OCI-LY7 (cell line): ENCODE measurements around the gene NCAPD3. TPM values are rescaled to one million over a fixed set of nuclear protein-coding genes. Genes with fewer than 3 reads are reported as not detected.
A peak's percentile ranks its signal among the peaks of the same experiment; 100 is the strongest.

ENCODE experiments used
- Bru-seq: library from RNA; stranded (reverse); fragments of 400-500 nt; gene quantifications from one replicate; lab custom pipeline; 2021; lab: Mats Ljungman, UMichigan
- BruChase-seq, 2 experiments: library from RNA; stranded (reverse); fragments of 400-500 nt; gene quantifications; one replicate each; lab custom pipeline; 2021; lab: Mats Ljungman, UMichigan
- BruUV-seq: library from RNA; stranded (reverse); fragments of 400-500 nt; replicated peaks from 2 replicates; lab custom pipeline; 2021; lab: Mats Ljungman, UMichigan
- CTCF ChIA-PET: fragments of 300-600 bp; sonication (Branson Sonifier 250); formaldehyde crosslinking; loops from one replicate; lab custom pipeline; 2022; ENCODE audit warnings: antibody characterized with exemption; ENCODE audit not compliant: unreplicated experiment; lab: Charles Lee
- POLR2A ChIA-PET: fragments of 300-600 bp; sonication (Branson Sonifier 250); formaldehyde crosslinking; loops from one replicate; lab custom pipeline; 2022; ENCODE audit warnings: antibody characterized with exemption; lab: Charles Lee
- DNase-seq: peaks from one replicate; pipeline ENCODE4 v3.0.0-alpha.2; 2015; ENCODE audit warnings: low spot score
- H2AFZ ChIP-seq: fragments of 200-600 bp; sonication (generic), shearing (Covaris generic); 2 replicates; pipeline ENCODE4 v1.6.1; 2014; ENCODE audit warnings: mild to moderate bottlenecking, antibody characterized with exemption, low read length, moderate library complexity
- H3K27ac ChIP-seq: fragments of 200-600 bp; sonication (generic); 2 replicates; pipeline ENCODE4 v1.5.1; 2014; ENCODE audit warnings: mixed run types, low read depth, mild to moderate bottlenecking, moderate library complexity, low read length, inconsistent platforms; ENCODE audit not compliant: poor library complexity, severe bottlenecking
- H3K36me3 ChIP-seq: fragments of 200-600 bp; sonication (generic); 2 replicates; pipeline ENCODE4 v1.6.1; 2014; ENCODE audit warnings: mild to moderate bottlenecking, antibody characterized with exemption, low read length, moderate library complexity, mixed read lengths; ENCODE audit not compliant: insufficient read depth
- H3K4me1 ChIP-seq: fragments of 200-600 bp; sonication (generic); 2 replicates; pipeline ENCODE4 v1.5.1; 2014; ENCODE audit warnings: mild to moderate bottlenecking, low read length; ENCODE audit not compliant: insufficient read depth, poor library complexity, severe bottlenecking
- H3K4me2 ChIP-seq: fragments of 200-600 bp; sonication (generic); 2 replicates; pipeline ENCODE4 v1.6.1; 2014; ENCODE audit warnings: mild to moderate bottlenecking, low read length
- H3K4me3 ChIP-seq: fragments of 200-600 bp; sonication (generic); 2 replicates; pipeline ENCODE4 v1.5.1; 2014; ENCODE audit warnings: mild to moderate bottlenecking, low read depth, low read length; ENCODE audit not compliant: poor library complexity, severe bottlenecking
- H3K79me2 ChIP-seq: fragments of 200-600 bp; sonication (generic); 2 replicates; pipeline ENCODE4 v1.6.1; 2016; ENCODE audit warnings: low read depth, mild to moderate bottlenecking, low read length, moderate library complexity, mixed read lengths; ENCODE audit not compliant: insufficient read depth
- H3K9me2 ChIP-seq: fragments of 200-600 bp; sonication (generic); 2 replicates; pipeline ENCODE4 v1.6.1; 2016; ENCODE audit warnings: mild to moderate bottlenecking, low read length, mixed read lengths; ENCODE audit not compliant: insufficient read depth
- H3K9me3 ChIP-seq: fragments of 200-600 bp; sonication (generic); 2 replicates; pipeline ENCODE4 v1.6.1; 2014; ENCODE audit warnings: mild to moderate bottlenecking, mixed run types, low read length, mixed read lengths
- H4K20me1 ChIP-seq: fragments of 200-600 bp; sonication (generic); 2 replicates; pipeline ENCODE4 v1.6.1; 2014; ENCODE audit warnings: mild to moderate bottlenecking, antibody characterized with exemption, low read length, moderate library complexity, mixed read lengths; ENCODE audit not compliant: insufficient read depth
- CTCF ChIP-seq: fragments of 200-600 bp; sonication (generic); conservative IDR thresholded peaks from 2 replicates; pipeline ENCODE4 v1.5.1; 2014; ENCODE audit warnings: mild to moderate bottlenecking, antibody characterized with exemption, low read length, moderate library complexity, mixed read lengths
- EZH2phosphoT487 ChIP-seq: fragments of 200-600 bp; sonication (generic); IDR thresholded peaks from 2 replicates; pipeline ENCODE4 v1.6.1; 2018; ENCODE audit warnings: low read depth, borderline replicate concordance, mild to moderate bottlenecking, mixed run types, antibody characterized with exemption, low read length, moderate library complexity, mixed read lengths
- intact Hi-C: fragments of 100-400 bp; cut with micrococcal nuclease; formaldehyde crosslinking; loops from one replicate; pipeline ENCODE4 v1.10.0; 2022; ENCODE audit not compliant: unreplicated experiment
- long read RNA-seq: library from polyadenylated mRNA; stranded (forward); transcript quantifications from one replicate; pipeline ENCODE4 v2.0.0, GENCODE V29; 2022
- total RNA-seq, 2 experiments: library from RNA; depleted of rRNA in 1 of 2; stranded (reverse); fragments of >200 nt in 1 of 2; shearing (Covaris generic) in 1 of 2; gene quantifications; 2 replicates each; pipeline ENCODE4 v1.2.3, GENCODE V29; 2014 to 2022

NCAPD3 gene
- total RNA-seq (2014; rRNA removed; shearing (Covaris generic)) = 72.8 and 89.1 TPM in 2 replicates
- 112 and 125 TPM in 2 replicates for total RNA-seq (2022)
- Bru-seq, nascent RNA = percentile 90 among the genes with signal in this experiment
- percentile 87 among the genes with signal in this experiment for BruChase-seq, experiment 1, labeled RNA remaining after a 6-hour chase
- percentile 87 among the genes with signal in this experiment for BruChase-seq, experiment 2, labeled RNA remaining after a 2-hour chase
- long read RNA-seq, full-length matches to known transcripts = 97 of 188 reads
- long read RNA-seq, partial matches to known transcripts = 43 of 188 reads
- long read RNA-seq, other reads (novel, unspliced or antisense) = 48 of 188 reads

GRCh38 chr11:134223836-134224709 is at the start of gene NCAPD3, which contains the start of gene VPS26B:
Gene NCAPD3, minus strand, starts transcription at chr11:134223967. Its CDS starts 41 bp downstream, at chr11:134223926.
Gene VPS26B, plus strand, starts transcription at chr11:134224671. Its CDS starts 452 bp downstream, at chr11:134225123.
- peak; percentile 97 for DNase-seq
- TF ChIP-seq EZH2phosphoT487 = no peak
- TF ChIP-seq CTCF = no peak
- ChIA-PET POLR2A (interaction anchor here (0.6 to 2.2 kb wide), 9 partner anchors 10 to 40 kb away, joined by 3 to 7 read pairs (median 4); partner anchors contain the start of gene ACAD8), CTCF (interaction anchor here (0.8 to 1.6 kb wide), 2 partner anchors 15 to 19 kb away, joined by 3 read pairs; no protein-coding TSS in a partner anchor)
- BruUV-seq = no TSS peak
- Histone ChIP-seq H4K20me1 (peaks cover 62% of the 10 kb centered on the region), H3K9me2 (no peaks in the 10 kb centered on the region), H3K79me2 (peaks cover 60% of the 10 kb centered on the region), H3K4me2 (peak within 1 kb of the TSS; percentile 98), H3K36me3 (peaks cover 35% of the 10 kb centered on the region), H3K9me3 (no peaks in the 10 kb centered on the region), H2AFZ (peak within 1 kb of the TSS; percentile 93), H3K27ac (peak within 1 kb of the TSS; percentile 81), H3K4me3 (peak within 1 kb of the TSS; percentile 97), H3K4me1 (peaks cover 63% of the 10 kb centered on the region)
- intact Hi-C loops = loop anchor here (1.0 kb wide), 1 partner anchor 29 kb away; the partner anchor contains the start of genes ACAD8 and THYN1

- H3K79me2 ChIP-seq = no peaks in the 10 kb centered on the region
- H3K9me2 ChIP-seq = no peaks in the 10 kb centered on the region
- POLR2A ChIA-PET = no interaction called here
- H3K27ac ChIP-seq = no peak overlapping the region
- no peak overlapping the region for H2AFZ ChIP-seq
- intact Hi-C loops = no loop called here
- no peaks in the 10 kb centered on the region for H3K36me3 ChIP-seq
- no peaks in the 10 kb centered on the region for H3K4me1 ChIP-seq
- DNase-seq = no peak
- H3K4me3 ChIP-seq = no peak overlapping the region
- TF ChIP-seq CTCF (no peak), EZH2phosphoT487 (no peak)
- no TSS peak for BruUV-seq
- H3K4me2 ChIP-seq = no peak overlapping the region
- H4K20me1 ChIP-seq = no peaks in the 10 kb centered on the region
- CTCF ChIA-PET = no interaction called here
- no peaks in the 10 kb centered on the region for H3K9me3 ChIP-seq
These were observed 49.5 kb upstream of the NCAPD3 start for GRCh38 chr11:134273317-134273712.
